ENCODE data around the gene CDC37. TPM values are rescaled to one million over a fixed set of nuclear protein-coding genes. Genes with fewer than 3 reads are reported as not detected.

The CDC37 gene
- total RNA-seq, 1 experiment from 2014 or later: 204 TPM

DNA sequence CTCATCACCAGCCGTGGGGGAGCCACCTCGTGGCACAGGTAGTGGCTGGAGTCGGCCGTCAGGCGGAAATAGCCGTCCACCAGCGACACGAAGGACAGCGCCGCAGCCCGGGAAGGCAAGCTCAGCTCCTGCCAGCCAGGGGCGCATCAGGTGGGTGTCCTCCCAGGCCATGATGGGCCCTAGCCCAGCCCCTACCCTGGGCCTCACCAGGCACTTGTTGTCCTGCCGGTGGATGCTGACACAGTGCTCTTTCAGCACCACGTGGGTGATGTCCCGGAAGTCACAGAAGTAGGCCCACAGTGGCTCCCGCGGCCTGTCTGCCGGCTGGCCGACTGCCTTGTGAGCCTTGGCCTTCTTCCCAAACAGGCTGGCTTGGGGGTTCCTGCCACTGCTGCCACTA lies 38.7 kb downstream of the CDC37 start:
- DNase-seq (ENCODE audit: low spot score): no peak
- H3K27ac Mint-ChIP-seq: no peak overlapping the region
- H3K4me3 Mint-ChIP-seq: no peak overlapping the region
- POLR2A ChIA-PET: no interaction called here
- H3K4me1 Mint-ChIP-seq: no peaks in the 10 kb centered on the region
- no peaks in the 10 kb centered on the region for H3K9me3 Mint-ChIP-seq
- no peak for TF ChIP-seq NFATC4 (CRISPR knock-in tag; IDR thresholded peaks at IDR 0.05)
- TF ChIP-seq, protein P1, sequence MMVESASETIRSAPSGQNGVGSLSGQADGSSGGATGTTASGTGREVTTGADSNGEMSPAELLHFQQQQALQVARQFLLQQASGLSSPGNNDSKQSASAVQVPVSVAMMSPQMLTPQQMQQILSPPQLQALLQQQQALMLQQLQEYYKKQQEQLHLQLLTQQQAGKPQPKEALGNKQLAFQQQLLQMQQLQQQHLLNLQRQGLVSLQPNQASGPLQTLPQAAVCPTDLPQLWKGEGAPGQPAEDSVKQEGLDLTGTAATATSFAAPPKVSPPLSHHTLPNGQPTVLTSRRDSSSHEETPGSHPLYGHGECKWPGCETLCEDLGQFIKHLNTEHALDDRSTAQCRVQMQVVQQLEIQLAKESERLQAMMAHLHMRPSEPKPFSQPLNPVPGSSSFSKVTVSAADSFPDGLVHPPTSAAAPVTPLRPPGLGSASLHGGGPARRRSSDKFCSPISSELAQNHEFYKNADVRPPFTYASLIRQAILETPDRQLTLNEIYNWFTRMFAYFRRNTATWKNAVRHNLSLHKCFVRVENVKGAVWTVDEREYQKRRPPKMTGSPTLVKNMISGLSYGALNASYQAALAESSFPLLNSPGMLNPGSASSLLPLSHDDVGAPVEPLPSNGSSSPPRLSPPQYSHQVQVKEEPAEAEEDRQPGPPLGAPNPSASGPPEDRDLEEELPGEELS (CRISPR knock-in tag; IDR thresholded peaks at IDR 0.05): no peak
- TF ChIP-seq NFE2L1 (CRISPR knock-in tag; IDR thresholded peaks at IDR 0.05): no peak
- TF ChIP-seq, protein P2, sequence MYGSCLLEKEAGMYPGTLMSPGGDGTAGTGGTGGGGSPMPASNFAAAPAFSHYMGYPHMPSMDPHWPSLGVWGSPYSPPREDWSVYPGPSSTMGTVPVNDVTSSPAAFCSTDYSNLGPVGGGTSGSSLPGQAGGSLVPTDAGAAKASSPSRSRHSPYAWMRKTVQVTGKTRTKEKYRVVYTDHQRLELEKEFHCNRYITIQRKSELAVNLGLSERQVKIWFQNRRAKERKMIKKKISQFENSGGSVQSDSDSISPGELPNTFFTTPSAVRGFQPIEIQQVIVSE (CRISPR knock-in tag; IDR thresholded peaks at IDR 0.05; ENCODE audit: borderline replicate concordance): no peak
- TF ChIP-seq, protein P3, sequence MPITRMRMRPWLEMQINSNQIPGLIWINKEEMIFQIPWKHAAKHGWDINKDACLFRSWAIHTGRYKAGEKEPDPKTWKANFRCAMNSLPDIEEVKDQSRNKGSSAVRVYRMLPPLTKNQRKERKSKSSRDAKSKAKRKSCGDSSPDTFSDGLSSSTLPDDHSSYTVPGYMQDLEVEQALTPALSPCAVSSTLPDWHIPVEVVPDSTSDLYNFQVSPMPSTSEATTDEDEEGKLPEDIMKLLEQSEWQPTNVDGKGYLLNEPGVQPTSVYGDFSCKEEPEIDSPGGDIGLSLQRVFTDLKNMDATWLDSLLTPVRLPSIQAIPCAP (CRISPR knock-in tag; IDR thresholded peaks at IDR 0.05): no peak
- TF ChIP-seq FOXJ3 (CRISPR knock-in tag; IDR thresholded peaks at IDR 0.05; ENCODE audit: borderline replicate concordance): no peak
- no peak for TF ChIP-seq SMAD3 (CRISPR knock-in tag; IDR thresholded peaks at IDR 0.05; ENCODE audit: borderline replicate concordance)
- TF ChIP-seq ZBTB21 (CRISPR knock-in tag; IDR thresholded peaks at IDR 0.05; ENCODE audit: borderline replicate concordance): no peak
- no peak for TF ChIP-seq IRF2 (CRISPR knock-in tag; IDR thresholded peaks at IDR 0.05; ENCODE audit: borderline replicate concordance, low read depth)
- TF ChIP-seq TEAD4 (CRISPR knock-in tag; IDR thresholded peaks at IDR 0.05): no peak
- no peak for TF ChIP-seq MXD4 (CRISPR knock-in tag; IDR thresholded peaks at IDR 0.05; ENCODE audit: borderline replicate concordance)
- no peak for TF ChIP-seq ELF4 (CRISPR knock-in tag; IDR thresholded peaks at IDR 0.05; ENCODE audit: low read depth)
- TF ChIP-seq RORB (CRISPR knock-in tag; IDR thresholded peaks at IDR 0.05): no peak
- TF ChIP-seq, protein P4, sequence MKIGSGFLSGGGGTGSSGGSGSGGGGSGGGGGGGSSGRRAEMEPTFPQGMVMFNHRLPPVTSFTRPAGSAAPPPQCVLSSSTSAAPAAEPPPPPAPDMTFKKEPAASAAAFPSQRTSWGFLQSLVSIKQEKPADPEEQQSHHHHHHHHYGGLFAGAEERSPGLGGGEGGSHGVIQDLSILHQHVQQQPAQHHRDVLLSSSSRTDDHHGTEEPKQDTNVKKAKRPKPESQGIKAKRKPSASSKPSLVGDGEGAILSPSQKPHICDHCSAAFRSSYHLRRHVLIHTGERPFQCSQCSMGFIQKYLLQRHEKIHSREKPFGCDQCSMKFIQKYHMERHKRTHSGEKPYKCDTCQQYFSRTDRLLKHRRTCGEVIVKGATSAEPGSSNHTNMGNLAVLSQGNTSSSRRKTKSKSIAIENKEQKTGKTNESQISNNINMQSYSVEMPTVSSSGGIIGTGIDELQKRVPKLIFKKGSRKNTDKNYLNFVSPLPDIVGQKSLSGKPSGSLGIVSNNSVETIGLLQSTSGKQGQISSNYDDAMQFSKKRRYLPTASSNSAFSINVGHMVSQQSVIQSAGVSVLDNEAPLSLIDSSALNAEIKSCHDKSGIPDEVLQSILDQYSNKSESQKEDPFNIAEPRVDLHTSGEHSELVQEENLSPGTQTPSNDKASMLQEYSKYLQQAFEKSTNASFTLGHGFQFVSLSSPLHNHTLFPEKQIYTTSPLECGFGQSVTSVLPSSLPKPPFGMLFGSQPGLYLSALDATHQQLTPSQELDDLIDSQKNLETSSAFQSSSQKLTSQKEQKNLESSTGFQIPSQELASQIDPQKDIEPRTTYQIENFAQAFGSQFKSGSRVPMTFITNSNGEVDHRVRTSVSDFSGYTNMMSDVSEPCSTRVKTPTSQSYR (CRISPR knock-in tag; IDR thresholded peaks at IDR 0.05): no peak
- TF ChIP-seq, protein P5, sequence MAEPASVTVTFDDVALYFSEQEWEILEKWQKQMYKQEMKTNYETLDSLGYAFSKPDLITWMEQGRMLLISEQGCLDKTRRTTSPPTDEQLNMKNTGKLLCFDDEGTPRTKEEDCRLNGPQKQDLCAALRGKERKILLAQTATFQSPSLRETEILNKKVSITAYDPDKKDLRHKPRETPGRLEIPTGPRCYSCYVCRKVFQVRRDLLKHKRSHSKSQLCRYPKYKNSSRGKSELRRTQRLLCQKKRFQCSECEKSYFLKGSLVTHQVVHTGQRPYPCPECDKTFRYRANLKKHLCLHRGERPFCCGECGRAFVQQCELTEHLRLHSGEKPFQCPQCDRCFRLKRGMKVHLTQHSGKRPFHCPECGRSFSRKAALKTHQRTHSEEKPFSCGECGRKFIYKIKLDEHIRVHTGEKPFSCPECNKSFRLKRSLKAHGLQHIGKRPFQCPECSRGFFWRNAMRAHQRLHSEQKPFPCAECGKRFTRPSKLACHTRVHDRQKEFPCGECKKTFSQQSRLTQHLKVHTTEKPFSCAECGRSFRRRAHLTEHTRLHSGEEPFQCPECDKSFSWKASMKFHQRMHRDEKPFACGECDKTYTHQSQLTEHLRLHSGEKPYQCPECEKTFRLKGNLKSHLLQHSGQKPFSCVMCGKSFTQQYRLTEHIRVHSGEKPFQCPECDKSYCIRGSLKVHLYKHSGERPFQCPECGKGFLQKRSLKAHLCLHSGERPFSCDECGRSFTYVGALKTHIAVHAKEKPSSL (CRISPR knock-in tag; conservative IDR thresholded peaks at IDR 0.05): no peak
- TF ChIP-seq CREM (CRISPR knock-in tag; IDR thresholded peaks at IDR 0.05): no peak
- TF ChIP-seq FOXK1 (CRISPR knock-in tag; IDR thresholded peaks at IDR 0.05): no peak
- TF ChIP-seq, protein P6, sequence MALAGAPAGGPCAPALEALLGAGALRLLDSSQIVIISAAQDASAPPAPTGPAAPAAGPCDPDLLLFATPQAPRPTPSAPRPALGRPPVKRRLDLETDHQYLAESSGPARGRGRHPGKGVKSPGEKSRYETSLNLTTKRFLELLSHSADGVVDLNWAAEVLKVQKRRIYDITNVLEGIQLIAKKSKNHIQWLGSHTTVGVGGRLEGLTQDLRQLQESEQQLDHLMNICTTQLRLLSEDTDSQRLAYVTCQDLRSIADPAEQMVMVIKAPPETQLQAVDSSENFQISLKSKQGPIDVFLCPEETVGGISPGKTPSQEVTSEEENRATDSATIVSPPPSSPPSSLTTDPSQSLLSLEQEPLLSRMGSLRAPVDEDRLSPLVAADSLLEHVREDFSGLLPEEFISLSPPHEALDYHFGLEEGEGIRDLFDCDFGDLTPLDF (CRISPR knock-in tag; IDR thresholded peaks at IDR 0.05): no peak
- ATAC-seq: no peak
- H3K27me3 Mint-ChIP-seq (ENCODE audit: low read depth): no peaks in the 10 kb centered on the region
- CTCF ChIA-PET: no interaction called here
- H3K36me3 Mint-ChIP-seq: peaks cover 32% of the 10 kb centered on the region
